Neuronal stem cell (in vitro differentiated cells): ENCODE measurements around the gene DHX30.

Experiments used
- DNase-seq: peaks from one replicate; pipeline ENCODE4 v3.0.0-alpha.2; 2013; ENCODE audit warnings: low spot score
- H2AFZ ChIP-seq: one replicate; pipeline ENCODE4 v1.6.1; 2013; ENCODE audit warnings: mild to moderate bottlenecking, low read length, inconsistent platforms
- H2AK5ac ChIP-seq: 2 replicates; pipeline ENCODE4 v1.6.1; 2013; ENCODE audit warnings: low read depth, mild to moderate bottlenecking, inconsistent platforms, low read length, moderate library complexity, mixed read lengths
- H2BK120ac ChIP-seq: 2 replicates; pipeline ENCODE4 v1.6.1; 2013; ENCODE audit warnings: low read depth, mild to moderate bottlenecking, inconsistent platforms, low read length, moderate library complexity, mixed read lengths
- H2BK12ac ChIP-seq: one replicate; pipeline ENCODE4 v1.6.1; 2013; ENCODE audit warnings: low read length, inconsistent platforms
- H2BK15ac ChIP-seq: 2 replicates; pipeline ENCODE4 v1.6.1; 2013; ENCODE audit warnings: mild to moderate bottlenecking, low read length, inconsistent platforms, mixed read lengths
- H2BK5ac ChIP-seq: one replicate; pipeline ENCODE4 v1.6.1; 2013; ENCODE audit warnings: inconsistent platforms, mild to moderate bottlenecking, low read length, moderate library complexity
- H3K14ac ChIP-seq: one replicate; pipeline ENCODE4 v1.6.1; 2013; ENCODE audit warnings: low read length, inconsistent platforms
- H3K18ac ChIP-seq: 2 replicates; pipeline ENCODE4 v1.6.1; 2013; ENCODE audit warnings: low read length, inconsistent platforms
- H3K23ac ChIP-seq: 2 replicates; pipeline ENCODE4 v1.6.1; 2013; ENCODE audit warnings: low read depth, mild to moderate bottlenecking, mixed read lengths, low read length, inconsistent platforms; ENCODE audit not compliant: poor library complexity
- H3K27ac ChIP-seq: replicated peaks from 3 replicates; pipeline ENCODE4 v1.5.1; 2013; ENCODE audit warnings: low read length, inconsistent platforms
- H3K27me3 ChIP-seq, 3 experiments: 2 replicates each; pipeline ENCODE4 v1.6.1; 2013; ENCODE audit warnings: low read length in 3 of 3, mild to moderate bottlenecking in 2 of 3, inconsistent platforms in 1 of 3, low read depth in 1 of 3, mixed read lengths in 1 of 3, moderate library complexity in 1 of 3; ENCODE audit not compliant: control insufficient read depth in 3 of 3, insufficient read depth in 3 of 3
- H3K36me3 ChIP-seq, 2 donors: replicated peaks in 1 of 2; 2 replicates each; pipeline ENCODE4 v1.6.1; 2013; ENCODE audit warnings: low read length in 2 of 2; ENCODE audit not compliant: control insufficient read depth in 2 of 2, insufficient read depth in 2 of 2
- H3K4ac ChIP-seq: 2 replicates; pipeline ENCODE4 v1.6.1; 2013; ENCODE audit warnings: inconsistent platforms, mild to moderate bottlenecking, low read length, moderate library complexity
- H3K4me1 ChIP-seq, 2 donors: 1 replicate in 1 of 2; 2 replicates in 1 of 2; pipeline ENCODE4 v1.6.1; 2013; ENCODE audit warnings: low read length in 2 of 2, low read depth in 1 of 2; ENCODE audit not compliant: control insufficient read depth in 2 of 2, insufficient read depth in 1 of 2
- H3K4me2 ChIP-seq: one replicate; pipeline ENCODE4 v1.6.1; 2013; ENCODE audit warnings: mild to moderate bottlenecking, low read length, inconsistent platforms; ENCODE audit not compliant: insufficient read depth, poor library complexity, severe bottlenecking
- H3K4me3 ChIP-seq, 2 donors: 2 replicates each; pipeline ENCODE4 v1.5.1; 2013; ENCODE audit warnings: low read length in 2 of 2, mild to moderate bottlenecking in 2 of 2, inconsistent platforms in 1 of 2, moderate library complexity in 1 of 2
- H3K79me1 ChIP-seq: one replicate; pipeline ENCODE4 v1.6.1; 2013; ENCODE audit warnings: low read depth, mild to moderate bottlenecking, inconsistent platforms, low read length, moderate library complexity
- H3K9ac ChIP-seq: one replicate; pipeline ENCODE4 v1.6.1; 2013; ENCODE audit warnings: mild to moderate bottlenecking, low read depth, low read length, inconsistent platforms; ENCODE audit not compliant: poor library complexity
- H3K9me3 ChIP-seq, 2 donors: replicated peaks in 1 of 2; 2 replicates each; pipeline versions ENCODE3 to v1.6.1; 2013; ENCODE audit warnings: low read length in 2 of 2, mild to moderate bottlenecking in 2 of 2, inconsistent platforms in 1 of 2, low read depth in 1 of 2, mixed read lengths in 1 of 2, moderate library complexity in 1 of 2; ENCODE audit not compliant: control insufficient read depth in 2 of 2, insufficient read depth in 1 of 2
- H4K8ac ChIP-seq: one replicate; pipeline ENCODE4 v1.6.1; 2013; ENCODE audit warnings: low read depth, mild to moderate bottlenecking, inconsistent platforms, low read length, moderate library complexity
- H4K91ac ChIP-seq: one replicate; pipeline ENCODE4 v1.6.1; 2013; ENCODE audit warnings: low read length, low read depth, mild to moderate bottlenecking, inconsistent platforms; ENCODE audit not compliant: poor library complexity
- WGBS, 2 donors: extraction: QIAGEN DNeasy Blood & Tissue Kit; methylation state at CpG; one replicate each; pipeline ENCODE4 v1.1.7; 2013; ENCODE audit warnings: missing lambda C conversion rate in 2 of 2, mixed read lengths in 1 of 2; ENCODE audit not compliant: insufficient read length in 2 of 2, insufficient replicate concordance in 1 of 2; ENCODE audit errors: extremely low coverage in 2 of 2; 5-methylcytosine and 5-hydroxymethylcytosine counted together

Gene DHX30

DNA sequence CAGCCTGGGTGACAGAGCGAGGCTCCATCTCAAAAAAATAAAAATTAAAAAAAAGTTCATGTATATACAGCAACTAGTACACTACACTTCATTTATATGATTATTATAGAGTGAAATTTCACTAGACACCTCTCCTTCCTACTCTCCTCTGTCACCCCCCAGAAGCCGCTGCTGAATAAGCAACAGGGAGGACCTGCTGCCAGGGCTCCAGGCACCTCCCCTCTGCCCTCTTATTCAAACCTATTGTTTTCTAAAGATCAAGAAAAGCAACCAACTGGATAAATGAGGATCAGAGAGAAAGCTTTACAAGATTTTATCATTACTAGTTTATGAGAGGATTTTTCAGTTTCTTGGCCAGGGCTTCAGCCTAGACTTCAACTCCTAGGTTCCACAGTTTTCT, 71.5 kb downstream of the DHX30 start:
- peaks cover 0 to 7% of the 10 kb centered on the region in 2 donors for H3K4me1 ChIP-seq
- H2BK12ac ChIP-seq = no peak overlapping the region
- no peak overlapping the region for H4K8ac ChIP-seq
- H3K23ac ChIP-seq = no peak overlapping the region
- no peak overlapping the region for H3K14ac ChIP-seq
- no peak for DNase-seq
- H3K9me3 ChIP-seq = no peaks in the 10 kb centered on the region
- H2BK5ac ChIP-seq = no peak overlapping the region
- no peak overlapping the region for H3K4me2 ChIP-seq
- peaks cover 21 to 77% of the 10 kb centered on the region in 2 donors for H3K36me3 ChIP-seq
- no peaks in the 10 kb centered on the region for H3K27me3 ChIP-seq
- no peak overlapping the region for H3K9ac ChIP-seq
- no peaks in the 10 kb centered on the region for H3K79me1 ChIP-seq
- no peak overlapping the region for H3K18ac ChIP-seq
- no peak overlapping the region for H4K91ac ChIP-seq
- no peak overlapping the region for H2AFZ ChIP-seq
- no peak overlapping the region for H2AK5ac ChIP-seq
- H3K4ac ChIP-seq = no peak overlapping the region
- H2BK15ac ChIP-seq = no peak overlapping the region
- H3K27ac ChIP-seq = peak overlapping the region; percentile 50
- no peak overlapping the region for H3K4me3 ChIP-seq
- no CpG with 5 or more reads among the region's 2 CpGs for WGBS, 2 donors
- no peak overlapping the region for H2BK120ac ChIP-seq

GRCh38 chr3:47874913-47875312, 72.0 kb downstream of the DHX30 start:
- Histone ChIP-seq H3K4ac (no peak overlapping the region), H3K79me1 (no peaks in the 10 kb centered on the region), H3K27ac (peak overlapping the region; percentile 50), H3K9ac (no peak overlapping the region), H3K4me2 (no peak overlapping the region), H3K9me3 (no peaks in the 10 kb centered on the region), H3K4me1 (peaks cover 0 to 7% of the 10 kb centered on the region in 2 donors), H2BK5ac (no peak overlapping the region), H3K36me3 (peaks cover 17 to 72% of the 10 kb centered on the region in 2 donors), H3K18ac (no peak overlapping the region), H3K4me3 (no peak overlapping the region), H3K14ac (no peak overlapping the region), H2BK12ac (no peak overlapping the region), H2AK5ac (no peak overlapping the region), H2BK120ac (no peak overlapping the region), H2AFZ (no peak overlapping the region), H3K23ac (no peak overlapping the region), H4K91ac (no peak overlapping the region), H3K27me3 (no peaks in the 10 kb centered on the region), H2BK15ac (no peak overlapping the region), H4K8ac (no peak overlapping the region)
- no CpG with 5 or more reads among the region's 1 CpG for WGBS, 2 donors
- DNase-seq = no peak

DNA sequence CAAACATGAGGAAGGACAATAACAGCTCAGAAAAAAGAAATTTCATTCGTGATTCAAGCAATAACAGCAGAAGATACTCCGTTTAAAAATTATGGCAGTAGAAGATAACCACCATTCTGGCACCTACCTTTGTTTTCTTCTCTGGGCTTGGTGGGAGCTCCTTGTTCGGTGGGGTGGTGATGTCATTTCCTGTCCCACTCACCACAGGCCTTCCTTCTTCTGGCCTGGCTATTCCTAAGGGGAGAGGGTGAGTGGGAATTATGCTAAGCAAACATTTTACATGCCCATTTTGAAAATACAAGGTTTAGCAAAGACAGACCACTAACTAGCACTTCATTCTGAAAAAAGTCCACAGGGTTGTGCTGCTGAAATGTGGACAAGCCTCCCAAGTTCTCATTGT, 74.4 kb downstream of the DHX30 start:
- H2AK5ac ChIP-seq = no peak overlapping the region
- H2BK120ac ChIP-seq = no peak overlapping the region
- no peak overlapping the region for H2BK15ac ChIP-seq
- no peak overlapping the region for H3K18ac ChIP-seq
- H3K4me1 ChIP-seq = peaks cover 0 to 7% of the 10 kb centered on the region in 2 donors
- H3K14ac ChIP-seq = no peak overlapping the region
- H4K91ac ChIP-seq = no peak overlapping the region
- H3K27ac ChIP-seq = no peak overlapping the region
- no CpG with 5 or more reads among the region's 3 CpGs for WGBS, 2 donors
- H3K4ac ChIP-seq = no peak overlapping the region
- H3K4me3 ChIP-seq = no peak overlapping the region
- H2AFZ ChIP-seq = no peak overlapping the region
- no peak overlapping the region for H4K8ac ChIP-seq
- DNase-seq = no peak
- H3K36me3 ChIP-seq = peaks cover 2 to 57% of the 10 kb centered on the region in 2 donors
- no peak overlapping the region for H3K4me2 ChIP-seq
- H3K9me3 ChIP-seq = no peaks in the 10 kb centered on the region
- no peak overlapping the region for H3K23ac ChIP-seq
- H2BK12ac ChIP-seq = no peak overlapping the region
- no peaks in the 10 kb centered on the region for H3K79me1 ChIP-seq
- no peaks in the 10 kb centered on the region for H3K27me3 ChIP-seq
- H3K9ac ChIP-seq = no peak overlapping the region
- no peak overlapping the region for H2BK5ac ChIP-seq

DNA sequence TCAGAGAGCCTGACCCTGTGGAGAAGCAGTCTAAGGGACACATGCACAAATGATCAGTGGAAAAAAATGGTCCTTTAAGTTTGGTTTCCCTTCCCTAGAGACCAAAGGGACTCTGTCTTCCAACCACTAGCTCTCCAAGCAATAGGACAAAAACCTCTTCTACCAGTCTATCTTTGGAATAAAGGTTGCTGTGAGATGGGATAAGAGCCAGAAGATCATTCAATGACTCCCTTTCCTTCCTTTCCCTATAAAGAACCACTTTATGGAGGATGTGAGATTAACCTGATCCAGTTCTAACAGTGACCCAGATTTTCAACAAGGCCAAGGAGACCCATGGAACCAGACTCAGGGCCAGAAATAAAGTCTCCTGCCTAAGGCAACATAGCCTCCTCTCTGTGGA, 74.8 kb downstream of the DHX30 start:
- H2BK15ac ChIP-seq = no peak overlapping the region

More for the DNA sequence above, 74.8 kb downstream of the DHX30 start:
- no peak overlapping the region for H3K4ac ChIP-seq
- no peak overlapping the region for H4K8ac ChIP-seq
- H2BK120ac ChIP-seq = no peak overlapping the region
- no peak overlapping the region for H2BK12ac ChIP-seq
- no peak overlapping the region for H3K4me2 ChIP-seq
- no peak overlapping the region for H3K14ac ChIP-seq
- H3K18ac ChIP-seq = no peak overlapping the region
- no peak overlapping the region for H2AK5ac ChIP-seq
- H3K4me3 ChIP-seq = no peak overlapping the region
- H3K9me3 ChIP-seq = no peaks in the 10 kb centered on the region
- no peaks in the 10 kb centered on the region for H3K79me1 ChIP-seq
- no peaks in the 10 kb centered on the region for H3K27me3 ChIP-seq
- DNase-seq = no peak
- H3K27ac ChIP-seq = no peak overlapping the region
- peaks cover 2 to 53% of the 10 kb centered on the region in 2 donors for H3K36me3 ChIP-seq
- H2AFZ ChIP-seq = no peak overlapping the region
- no peak overlapping the region for H3K9ac ChIP-seq
- no peak overlapping the region for H2BK5ac ChIP-seq
- H4K91ac ChIP-seq = no peak overlapping the region
- H3K23ac ChIP-seq = no peak overlapping the region
- peaks cover 0 to 7% of the 10 kb centered on the region in 2 donors for H3K4me1 ChIP-seq
